Upper lobe of right lung (tissue), 1 donor: ENCODE data around the gene PCDH12. TPM values are rescaled to one million over a fixed set of nuclear protein-coding genes. Genes with fewer than 3 reads are reported as not detected.

ENCODE experiments used
- ATAC-seq: fragments of 200-7000 bp; cut with Tn5 transposase; one replicate; pipeline ENCODE4 v1.9.1; 2020; ENCODE audit warnings: mild to moderate bottlenecking, moderate library complexity
- DNase-seq: peaks from one replicate; pipeline ENCODE4 v3.0.0-alpha.2; 2020
- H3K27ac ChIP-seq: fragments of 200-600 bp; one replicate; pipeline ENCODE4 v1.8.0; 2022
- H3K27me3 ChIP-seq: fragments of 200-600 bp; one replicate; pipeline ENCODE4 v1.8.0; 2022; ENCODE audit warnings: mild to moderate bottlenecking
- H3K36me3 ChIP-seq: fragments of 200-600 bp; one replicate; pipeline ENCODE4 v1.8.0; 2022
- H3K4me1 ChIP-seq: fragments of 200-600 bp; one replicate; pipeline ENCODE4 v1.8.0; 2022
- H3K4me3 ChIP-seq: fragments of 200-600 bp; one replicate; pipeline ENCODE4 v1.8.0; 2022; ENCODE audit warnings: mild to moderate bottlenecking
- H3K9me3 ChIP-seq: fragments of 200-600 bp; one replicate; pipeline ENCODE4 v1.8.0; 2022
- CTCF ChIP-seq: fragments of 200-600 bp; IDR thresholded peaks from one replicate; pipeline ENCODE4 v1.8.0; 2022; ENCODE audit warnings: antibody characterized with exemption
- intact Hi-C: fragments of 100-400 bp; cut with DNase I; formaldehyde crosslinking; loops from one replicate; pipeline ENCODE4 v1.11.0; 2022
- total RNA-seq: library from RNA; stranded (reverse); fragmentation: NEBNext Ultra II Directional; extraction: Animal tissue kit (Norgen Biotek cat#: 25700); gene quantifications from one replicate; pipeline ENCODE4 v1.2.1, GENCODE V29; 2021
- donor health status: DM: no; HTN: yes; CAD: no; lungs with severe emphysema.

The PCDH12 gene
- total RNA-seq, 1 donor from 2014 or later, result 17.0 TPM

GRCh38 chr5:141989720-141990119, 31.7 kb upstream of the PCDH12 start:
- intact Hi-C loops, result loop anchor here (5.0 kb wide), 1 partner anchor 153 kb away; no protein-coding TSS in a partner anchor
- H3K36me3 ChIP-seq, result peaks cover 72% of the 10 kb centered on the region
- no peak for ATAC-seq
- no peaks in the 10 kb centered on the region for H3K27me3 ChIP-seq
- no peak for TF ChIP-seq CTCF
- DNase-seq, result no peak
- H3K27ac ChIP-seq, result no peak overlapping the region
- H3K4me3 ChIP-seq, result no peak overlapping the region
- H3K9me3 ChIP-seq, result no peaks in the 10 kb centered on the region
- H3K4me1 ChIP-seq, result no peaks in the 10 kb centered on the region

- Histone ChIP-seq H3K4me1 (no peaks in the 10 kb centered on the region), H3K9me3 (no peaks in the 10 kb centered on the region), H3K4me3 (no peak overlapping the region), H3K36me3 (peaks cover 91% of the 10 kb centered on the region), H3K27me3 (no peaks in the 10 kb centered on the region), H3K27ac (no peak overlapping the region)
- DNase-seq (no peak), ATAC-seq (no peak)
- intact Hi-C loops, result no loop called here
- no peak for TF ChIP-seq CTCF
Measured at GRCh38 chr5:141986072-141986471, 28.1 kb upstream of the PCDH12 start.

- peaks cover 94% of the 10 kb centered on the region for H3K36me3 ChIP-seq
- no peaks in the 10 kb centered on the region for H3K9me3 ChIP-seq
- intact Hi-C loops, result no loop called here
- no peaks in the 10 kb centered on the region for H3K4me1 ChIP-seq
- DNase-seq (no peak), ATAC-seq (no peak)
- H3K27me3 ChIP-seq, result no peaks in the 10 kb centered on the region
- TF ChIP-seq CTCF, result no peak
- H3K27ac ChIP-seq, result no peak overlapping the region
- H3K4me3 ChIP-seq, result no peak overlapping the region
Measured at GRCh38 chr5:141982626-141983025, 24.6 kb upstream of the PCDH12 start.

GRCh38 chr5:141978389-141978788, 20.4 kb upstream of the PCDH12 start:
- DNase-seq, result no peak
- Histone ChIP-seq H3K27ac (no peak overlapping the region), H3K36me3 (peaks cover 94% of the 10 kb centered on the region)

GRCh38 chr5:141976176-141976575, 18.2 kb upstream of the PCDH12 start:
- Histone ChIP-seq H3K36me3 (peaks cover 87% of the 10 kb centered on the region), H3K4me3 (no peak overlapping the region), H3K4me1 (peaks cover 7% of the 10 kb centered on the region), H3K27ac (no peak overlapping the region), H3K27me3 (no peaks in the 10 kb centered on the region), H3K9me3 (no peaks in the 10 kb centered on the region)
- no peak for ATAC-seq
- no peak for TF ChIP-seq CTCF
- DNase-seq, result no peak
- intact Hi-C loops, result no loop called here

More at GRCh38 chr5:141978389-141978788, 20.4 kb upstream of the PCDH12 start:
- peaks cover 7% of the 10 kb centered on the region for H3K4me1 ChIP-seq
- no peaks in the 10 kb centered on the region for H3K27me3 ChIP-seq
- intact Hi-C loops, result no loop called here
- no peak for TF ChIP-seq CTCF
- H3K4me3 ChIP-seq, result no peak overlapping the region
- no peaks in the 10 kb centered on the region for H3K9me3 ChIP-seq
- no peak for ATAC-seq

GRCh38 chr5:141973871-141974595, 16.0 kb upstream of the PCDH12 start:
- ATAC-seq (no peak), DNase-seq (no peak)
- no peaks in the 10 kb centered on the region for H3K9me3 ChIP-seq
- peaks cover 67% of the 10 kb centered on the region for H3K36me3 ChIP-seq
- no peak overlapping the region for H3K27ac ChIP-seq
- no peaks in the 10 kb centered on the region for H3K27me3 ChIP-seq
- H3K4me3 ChIP-seq, result no peak overlapping the region
- intact Hi-C loops, result no loop called here
- H3K4me1 ChIP-seq, result peaks cover 20% of the 10 kb centered on the region
- TF ChIP-seq CTCF, result no peak
